ENCODE results near the gene CNBP. TPM values are rescaled to one million over a fixed set of nuclear protein-coding genes. Genes with fewer than 3 reads are reported as not detected.
"Not testable (repeated sequence)": the region's sequence is repeated elsewhere in the genome, so short reads cannot be mapped to it uniquely, and the experiment has no call there.

CNBP gene
- total RNA-seq, 1 donor from 2014 or later = 217 TPM

- Mint-ChIP-seq H3K27ac (no peak overlapping the region), H3K36me3 (no peaks in the 10 kb centered on the region), H3K4me1 (no peaks in the 10 kb centered on the region), H3K27me3 (ENCODE audit: low read depth) (peaks cover 4% of the 10 kb centered on the region), H3K4me3 (peak overlapping the region; percentile 1), H3K9me3 (no peaks in the 10 kb centered on the region)
- no peak for DNase-seq (ENCODE audit: low spot score in 2 of 2, unreplicated experiment in 2 of 2)
- no peak for TF ChIP-seq CTCF (IDR thresholded peaks at IDR 0.05; ENCODE audit: unreplicated experiment)
Measured at GRCh38 chr3:129224984-129225393, 41.3 kb upstream of the CNBP start.

- H3K9me3 Mint-ChIP-seq; DNase-seq (ENCODE audit: low spot score in 2 of 2, unreplicated experiment in 2 of 2); H3K27ac Mint-ChIP-seq; H3K27me3 Mint-ChIP-seq (ENCODE audit: low read depth); H3K36me3 Mint-ChIP-seq; H3K4me1 Mint-ChIP-seq; H3K4me3 Mint-ChIP-seq: not testable (repeated sequence)
Measured at GRCh38 chr3:129224387-129224786, 40.7 kb upstream of the CNBP start.

- Mint-ChIP-seq H3K27me3 (ENCODE audit: low read depth) (peaks cover 12% of the 10 kb centered on the region), H3K4me1 (no peaks in the 10 kb centered on the region), H3K27ac (no peak overlapping the region), H3K4me3 (no peak overlapping the region), H3K9me3 (no peaks in the 10 kb centered on the region), H3K36me3 (no peaks in the 10 kb centered on the region)
- TF ChIP-seq CTCF (IDR thresholded peaks at IDR 0.05; ENCODE audit: unreplicated experiment) = no peak
- no peak for DNase-seq (ENCODE audit: low spot score in 2 of 2, unreplicated experiment in 2 of 2)
Measured at GRCh38 chr3:129218742-129219141, 35.0 kb upstream of the CNBP start.

GRCh38 chr3:129213238-129213637 lies 29.5 kb upstream of the CNBP start:
- no peak overlapping the region for H3K27ac Mint-ChIP-seq
- H3K4me1 Mint-ChIP-seq = peaks cover 6% of the 10 kb centered on the region
- peaks cover 3% of the 10 kb centered on the region for H3K27me3 Mint-ChIP-seq (ENCODE audit: low read depth)

GRCh38 chr3:129211772-129212171 lies 28.1 kb upstream of the CNBP start:
- H3K36me3 Mint-ChIP-seq = no peaks in the 10 kb centered on the region
- peak in 1 of 2 experiments; percentile 50 for DNase-seq (ENCODE audit: low spot score in 2 of 2, unreplicated experiment in 2 of 2)
- no peaks in the 10 kb centered on the region for H3K9me3 Mint-ChIP-seq
- peaks cover 6% of the 10 kb centered on the region for H3K4me1 Mint-ChIP-seq
- H3K27me3 Mint-ChIP-seq (ENCODE audit: low read depth) = no peaks in the 10 kb centered on the region
- no peak overlapping the region for H3K27ac Mint-ChIP-seq
- H3K4me3 Mint-ChIP-seq = no peak overlapping the region
- no peak for TF ChIP-seq CTCF (IDR thresholded peaks at IDR 0.05; ENCODE audit: unreplicated experiment)

More at GRCh38 chr3:129213238-129213637, 29.5 kb upstream of the CNBP start:
- TF ChIP-seq CTCF (IDR thresholded peaks at IDR 0.05; ENCODE audit: unreplicated experiment) = no peak
- no peak overlapping the region for H3K4me3 Mint-ChIP-seq
- H3K36me3 Mint-ChIP-seq = no peaks in the 10 kb centered on the region
- no peaks in the 10 kb centered on the region for H3K9me3 Mint-ChIP-seq
- DNase-seq (ENCODE audit: low spot score in 2 of 2, unreplicated experiment in 2 of 2) = no peak

- DNase-seq (ENCODE audit: low spot score in 2 of 2, unreplicated experiment in 2 of 2) = no peak
- TF ChIP-seq CTCF (IDR thresholded peaks at IDR 0.05; ENCODE audit: unreplicated experiment) = no peak
- Mint-ChIP-seq H3K27me3 (ENCODE audit: low read depth) (no peaks in the 10 kb centered on the region), H3K9me3 (no peaks in the 10 kb centered on the region), H3K4me1 (peaks cover 6% of the 10 kb centered on the region), H3K4me3 (no peak overlapping the region), H3K36me3 (no peaks in the 10 kb centered on the region), H3K27ac (no peak overlapping the region)
Measured at GRCh38 chr3:129211345-129211744, 27.6 kb upstream of the CNBP start.

Measured in mesothelial cell of epicardium (in vitro differentiated cells).